BLaER1 (cell line): ENCODE results near the gene CARD9.
"Not testable (repeated sequence)": the region's sequence is repeated elsewhere in the genome, so short reads cannot be mapped to it uniquely, and the experiment has no call there.

Experiments used
- H3K27ac ChIP-seq: shearing (Covaris generic); formaldehyde crosslinking; 2 replicates; pipeline ENCODE4 v1.8.1; 2022
- H3K27me3 ChIP-seq: shearing (Covaris generic); formaldehyde crosslinking; 2 replicates; pipeline ENCODE4 v1.8.1; 2022
- H3K36me3 ChIP-seq: shearing (Covaris generic); formaldehyde crosslinking; 2 replicates; pipeline ENCODE4 v1.8.1; 2022
- H3K4me1 ChIP-seq: shearing (Covaris generic); formaldehyde crosslinking; 2 replicates; pipeline ENCODE4 v1.8.1; 2022
- H3K4me2 ChIP-seq: shearing (Covaris generic); formaldehyde crosslinking; 2 replicates; pipeline ENCODE4 v1.8.1; 2022
- H3K4me3 ChIP-seq: shearing (Covaris generic); formaldehyde crosslinking; 2 replicates; pipeline ENCODE4 v1.8.1; 2022
- H3K9ac ChIP-seq: shearing (Covaris generic); formaldehyde crosslinking; 2 replicates; pipeline ENCODE4 v1.8.1; 2022
- H3K9me3 ChIP-seq: shearing (Covaris generic); formaldehyde crosslinking; 2 replicates; pipeline ENCODE4 v1.8.1; 2022
- H4K20me1 ChIP-seq: shearing (Covaris generic); formaldehyde crosslinking; 2 replicates; pipeline ENCODE4 v1.8.1; 2022
- Cebpa-rat ChIP-seq: shearing (Covaris generic); IDR thresholded peaks from 2 replicates; pipeline ENCODE4 v1.8.1; 2022

The CARD9 gene

DNA sequence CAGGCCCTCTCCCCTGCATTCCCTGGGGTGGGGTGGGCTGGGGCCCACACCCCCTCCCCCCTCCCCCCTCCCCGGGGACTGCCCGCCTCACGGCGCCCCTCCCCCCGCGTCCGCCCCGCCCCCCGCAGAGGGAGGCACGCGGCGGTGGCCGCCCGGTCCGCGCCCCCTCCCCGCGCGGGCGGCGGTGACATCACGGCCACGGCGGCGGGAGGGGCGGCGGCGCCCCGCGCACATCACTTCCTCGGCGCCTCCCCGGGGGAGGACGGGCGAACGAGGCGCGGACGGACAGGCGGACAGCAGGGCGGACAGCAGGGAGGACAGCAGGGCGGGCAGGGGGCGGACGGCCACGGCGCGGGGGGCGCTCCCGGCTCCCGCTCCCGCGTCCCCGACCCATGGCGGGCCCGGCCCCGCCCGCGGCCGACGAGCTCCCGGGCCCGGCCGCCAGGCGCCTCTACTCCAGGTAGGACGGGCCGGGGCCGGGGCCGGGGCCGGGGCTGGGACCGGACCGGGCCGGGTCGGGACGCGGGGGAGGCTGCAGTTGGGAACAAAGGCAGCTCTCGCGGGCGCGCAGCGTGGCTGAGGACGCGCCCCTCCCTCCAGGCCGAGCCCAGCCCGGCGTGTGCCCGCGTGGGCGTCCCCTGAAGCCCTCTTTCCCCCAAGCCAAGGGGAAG, 46.0 kb downstream of the CARD9 start, which contains the start of gene GPSM1:
GPSM1 (plus strand) TSS at position 236 of the 671 bp plus-strand sequence; CDS start at position 393, 157 bp downstream.
- H4K20me1 ChIP-seq, result peaks cover 45% of the 10 kb centered on the region
- H3K9ac ChIP-seq, result peak within 1 kb of the TSS; percentile 90
- peak within 1 kb of the TSS; percentile 99 for H3K27ac ChIP-seq
- H3K4me1 ChIP-seq, result peaks cover 81% of the 10 kb centered on the region
- H3K36me3 ChIP-seq, result peaks cover 25% of the 10 kb centered on the region
- H3K9me3 ChIP-seq, result no peaks in the 10 kb centered on the region
- no peak for TF ChIP-seq Cebpa-rat
- H3K4me3 ChIP-seq, result peak within 1 kb of the TSS; percentile 82
- H3K27me3 ChIP-seq, result no peaks in the 10 kb centered on the region
- H3K4me2 ChIP-seq, result peak within 1 kb of the TSS; percentile 100

DNA sequence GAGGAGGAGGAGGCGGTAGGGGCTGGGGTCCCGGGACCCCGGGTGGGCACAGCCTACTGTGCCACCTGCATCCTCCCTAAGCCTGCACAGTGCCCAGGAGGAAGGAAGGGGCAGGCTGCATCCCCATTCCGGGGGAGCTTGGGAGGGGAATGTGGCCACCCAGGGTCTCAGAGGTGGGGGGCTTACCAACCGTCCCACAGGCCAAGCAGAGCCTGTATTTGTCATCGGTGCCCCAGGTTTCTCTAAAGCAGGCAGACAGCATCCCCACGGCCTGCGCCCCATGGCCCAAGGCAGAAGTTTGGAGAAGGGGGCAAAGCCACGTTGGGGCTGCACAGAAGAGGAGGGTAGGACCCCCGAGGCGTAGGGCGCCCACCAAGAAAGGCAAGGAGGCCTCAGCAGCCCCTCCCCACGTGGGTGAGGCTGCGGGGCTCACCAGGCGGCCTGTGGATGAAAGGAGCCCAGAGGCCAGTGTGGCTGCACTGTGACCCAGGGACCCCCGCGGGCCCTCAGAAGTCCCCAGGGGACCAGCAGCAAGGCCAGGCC, 46.6 kb downstream of the CARD9 start:
- Histone ChIP-seq H3K36me3 (peaks cover 19% of the 10 kb centered on the region), H3K4me2 (peak overlapping the region; percentile 97), H4K20me1 (peaks cover 39% of the 10 kb centered on the region), H3K9me3 (no peaks in the 10 kb centered on the region), H3K27me3 (no peaks in the 10 kb centered on the region), H3K4me3 (peak overlapping the region; percentile 82), H3K27ac (peak overlapping the region; percentile 99), H3K4me1 (peaks cover 81% of the 10 kb centered on the region), H3K9ac (peak overlapping the region; percentile 90)
- TF ChIP-seq Cebpa-rat, result no peak

DNA sequence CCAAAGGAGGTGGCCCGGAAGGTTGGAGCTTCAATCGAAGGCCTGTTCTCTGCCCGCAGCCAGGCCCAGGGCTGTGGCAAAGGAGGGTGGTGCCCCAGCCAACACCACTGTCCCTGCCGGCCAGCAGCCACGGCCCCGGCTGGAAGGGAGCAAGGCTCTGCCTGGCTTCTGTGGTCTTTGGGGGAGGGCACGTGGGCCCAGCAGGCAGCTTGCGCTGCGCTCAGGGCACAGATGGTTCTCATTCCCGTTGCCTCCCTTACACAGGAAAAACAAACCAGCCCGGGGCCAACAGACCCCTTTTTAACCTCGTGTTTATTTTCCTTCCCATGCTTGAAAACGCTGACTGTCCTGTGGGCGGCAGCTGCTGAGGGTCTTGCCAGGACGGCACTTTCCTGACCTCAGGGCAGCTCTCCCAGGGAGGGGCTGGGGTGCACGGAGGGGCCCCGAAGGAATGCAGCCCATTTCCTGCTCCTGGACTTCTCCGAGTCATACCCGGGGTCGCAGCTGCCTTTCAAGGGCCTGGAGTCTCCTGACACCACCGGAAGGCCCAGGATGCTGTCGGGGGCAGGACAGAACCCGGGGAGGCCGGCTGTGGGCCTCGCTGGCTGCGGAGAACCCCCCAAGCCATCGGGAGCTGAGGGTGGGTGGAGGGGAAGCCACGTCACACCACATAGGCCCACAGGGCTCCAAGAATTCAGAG, 47.3 kb downstream of the CARD9 start:
- Histone ChIP-seq H3K36me3 (peaks cover 13% of the 10 kb centered on the region), H3K27me3 (no peaks in the 10 kb centered on the region), H3K4me2 (peak overlapping the region; percentile 97), H3K4me3 (peak overlapping the region; percentile 82), H3K27ac (peak overlapping the region; percentile 99), H3K9me3 (no peaks in the 10 kb centered on the region), H4K20me1 (peaks cover 33% of the 10 kb centered on the region), H3K4me1 (peaks cover 81% of the 10 kb centered on the region), H3K9ac (peak overlapping the region; percentile 90)
- no peak for TF ChIP-seq Cebpa-rat

- Histone ChIP-seq H3K4me3 (peak overlapping the region; percentile 82), H4K20me1 (peaks cover 25% of the 10 kb centered on the region), H3K36me3 (0 out of 2 replicates have a peak, but pooled peaks cover 4% of the 10 kb centered on the region), H3K9ac (peak overlapping the region; percentile 90), H3K27ac (peak overlapping the region; percentile 99), H3K9me3 (no peaks in the 10 kb centered on the region), H3K27me3 (no peaks in the 10 kb centered on the region), H3K4me1 (peaks cover 74% of the 10 kb centered on the region), H3K4me2 (peak overlapping the region; percentile 97)
- TF ChIP-seq Cebpa-rat, result no peak
These were observed 48.1 kb downstream of the CARD9 start for GRCh38 chr9:136325358-136325757.

DNA sequence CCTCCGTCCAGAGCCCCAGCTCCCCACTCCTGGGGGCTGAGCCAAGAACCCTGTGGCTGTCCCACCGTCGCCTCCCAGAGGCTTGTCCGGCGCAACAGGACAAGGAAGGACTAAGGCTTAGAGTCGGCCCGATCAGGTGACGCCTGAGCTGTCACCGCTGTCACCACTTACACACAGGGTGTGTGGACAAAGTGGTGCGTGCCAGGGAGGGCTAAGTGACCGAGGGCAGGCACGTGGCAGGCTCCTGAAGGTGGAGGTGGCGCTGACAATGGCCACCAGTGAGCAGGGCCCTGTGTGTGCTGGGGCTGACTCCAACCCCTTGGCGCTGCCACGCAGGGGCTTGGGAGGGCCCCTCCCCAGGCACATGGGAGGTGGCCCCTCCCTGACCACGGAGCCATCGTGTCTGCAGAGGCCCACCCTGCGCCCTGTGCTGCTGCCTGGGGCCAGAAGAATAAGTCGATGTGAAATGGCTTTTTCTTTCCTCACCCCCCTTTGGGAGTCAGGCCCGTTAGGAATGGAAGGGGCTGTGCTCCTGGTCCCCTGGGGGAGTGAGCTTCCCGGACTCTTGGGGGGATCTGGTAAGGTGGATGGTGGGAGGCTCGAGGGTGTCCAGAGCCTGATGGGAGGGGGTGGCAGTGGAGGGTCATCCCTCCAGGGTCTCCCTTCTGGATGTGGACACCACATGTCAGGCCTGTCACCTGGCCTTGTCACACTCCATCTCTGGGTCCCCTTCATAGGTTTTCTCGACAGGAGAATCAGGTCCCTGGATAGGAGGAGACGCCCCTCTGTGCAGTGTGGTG, 48.8 kb downstream of the CARD9 start:
- Histone ChIP-seq H3K27ac (peak overlapping the region; percentile 99), H3K4me3 (0 out of 2 replicates have a peak overlapping the region, but pooled peaks have one; percentile 82), H3K36me3 (no peaks in the 10 kb centered on the region), H3K4me2 (peak overlapping the region; percentile 97), H4K20me1 (peaks cover 18% of the 10 kb centered on the region), H3K4me1 (peaks cover 72% of the 10 kb centered on the region), H3K9ac (peak overlapping the region; percentile 90), H3K9me3 (no peaks in the 10 kb centered on the region), H3K27me3 (no peaks in the 10 kb centered on the region)
- TF ChIP-seq Cebpa-rat, result no peak

DNA sequence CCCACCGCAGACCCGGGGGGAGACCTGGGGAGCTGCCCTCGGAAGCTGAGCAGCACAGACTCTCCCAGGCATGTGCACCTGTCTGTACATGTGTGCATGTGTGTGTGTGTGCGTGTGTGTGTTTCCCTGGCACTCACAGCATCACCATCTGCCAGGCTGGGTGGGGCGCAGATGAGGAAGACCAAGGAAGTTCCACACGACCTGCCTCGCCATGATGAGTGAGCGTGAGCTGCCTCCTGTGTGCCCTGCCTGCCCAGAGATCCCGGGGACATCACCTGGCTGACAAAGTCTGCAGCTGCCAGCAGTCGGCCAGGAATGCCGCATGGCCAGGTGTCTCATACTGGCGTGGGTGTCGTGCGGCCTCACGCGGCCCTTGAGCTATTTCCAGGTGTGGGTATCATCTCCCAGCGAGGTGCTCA, 50.1 kb downstream of the CARD9 start:
- H3K9me3 ChIP-seq, result no peaks in the 10 kb centered on the region
- peak overlapping the region; percentile 97 for H3K4me2 ChIP-seq
- peaks cover 5% of the 10 kb centered on the region; the same call in 1 of the 2 replicates for H4K20me1 ChIP-seq
- peak overlapping the region; percentile 33; the same call in 1 of the 2 replicates for H3K4me3 ChIP-seq
- peak overlapping the region; percentile 99 for H3K27ac ChIP-seq
- no peak for TF ChIP-seq Cebpa-rat
- no peaks in the 10 kb centered on the region for H3K27me3 ChIP-seq
- peak overlapping the region; percentile 90 for H3K9ac ChIP-seq
- H3K36me3 ChIP-seq, result no peaks in the 10 kb centered on the region
- peaks cover 75% of the 10 kb centered on the region for H3K4me1 ChIP-seq

DNA sequence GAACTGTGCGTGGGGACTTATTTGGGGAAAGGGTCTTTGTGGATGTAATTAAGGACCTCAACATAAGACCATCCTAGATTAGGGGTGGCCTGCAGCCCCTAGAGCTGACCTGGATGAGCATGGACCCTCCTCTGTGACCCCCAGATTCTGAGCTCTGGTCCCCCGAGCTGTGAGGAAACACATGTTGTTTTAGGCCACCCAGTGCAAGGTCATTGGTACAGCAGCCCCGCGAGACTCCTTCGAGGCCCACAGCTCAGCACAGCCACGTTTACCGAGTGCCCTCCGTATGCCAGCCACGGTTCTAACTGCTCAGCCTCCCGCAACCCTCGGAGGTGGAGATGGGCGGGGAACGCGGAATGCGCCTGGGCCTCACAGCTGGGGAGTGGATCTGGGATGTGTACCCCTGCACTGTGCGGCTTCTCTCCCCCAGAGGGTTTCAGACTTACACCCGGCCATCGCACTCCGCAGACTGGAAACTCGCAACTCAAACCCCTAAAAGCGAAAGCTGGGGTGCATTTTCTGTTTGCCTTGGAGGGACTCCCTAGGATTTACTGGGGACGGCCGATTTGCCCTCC, 50.6 kb downstream of the CARD9 start:
- H3K4me1 ChIP-seq, result peaks cover 80% of the 10 kb centered on the region
- H3K4me2 ChIP-seq, result peak overlapping the region; percentile 97

GRCh38 chr9:136321561-136321960, 51.9 kb downstream of the CARD9 start:
- Histone ChIP-seq H3K9me3 (0 out of 2 replicates have a peak, but pooled peaks cover under 1% of the 10 kb centered on the region), H3K9ac (no peak overlapping the region), H3K36me3 (no peaks in the 10 kb centered on the region), H3K27me3 (no peaks in the 10 kb centered on the region), H3K4me1 (peaks cover 90% of the 10 kb centered on the region), H4K20me1 (no peaks in the 10 kb centered on the region), H3K27ac (peak overlapping the region; percentile 99; the same call in 1 of the 2 replicates), H3K4me3 (no peak overlapping the region), H3K4me2 (peak overlapping the region; percentile 97)
- no peak for TF ChIP-seq Cebpa-rat

More for the DNA sequence above, 50.6 kb downstream of the CARD9 start:
- Histone ChIP-seq H4K20me1 (no peaks in the 10 kb centered on the region), H3K9ac (peak overlapping the region; percentile 90), H3K27me3 (no peaks in the 10 kb centered on the region), H3K4me3 (peak overlapping the region; percentile 14; the same call in 1 of the 2 replicates), H3K27ac (peak overlapping the region; percentile 99), H3K9me3 (no peaks in the 10 kb centered on the region), H3K36me3 (no peaks in the 10 kb centered on the region)
- no peak for TF ChIP-seq Cebpa-rat

- not testable (repeated sequence) for H3K4me3 ChIP-seq, H4K20me1 ChIP-seq, H3K9ac ChIP-seq, H3K27me3 ChIP-seq, H3K9me3 ChIP-seq, H3K36me3 ChIP-seq, H3K4me2 ChIP-seq
- H3K27ac ChIP-seq, result 0 out of 2 replicates have a peak overlapping the region, but pooled peaks have one; percentile 99
- peaks cover 88% of the 10 kb centered on the region for H3K4me1 ChIP-seq
These were observed 52.5 kb downstream of the CARD9 start for GRCh38 chr9:136320972-136321371.

GRCh38 chr9:136319955-136320354, 53.5 kb downstream of the CARD9 start:
- H3K4me2 ChIP-seq, result peak overlapping the region; percentile 98
- H4K20me1 ChIP-seq, H3K36me3 ChIP-seq, H3K27me3 ChIP-seq, H3K4me3 ChIP-seq, H3K9ac ChIP-seq: not testable (repeated sequence)
- peak overlapping the region; percentile 91 for H3K27ac ChIP-seq
- H3K9me3 ChIP-seq, result peaks cover 16% of the 10 kb centered on the region
- peaks cover 77% of the 10 kb centered on the region for H3K4me1 ChIP-seq
